H54 (cell line): ENCODE data around the gene SLC19A1.

Experiments
- DNase-seq: peaks from one replicate; pipeline ENCODE4 v3.0.0; 2011; ENCODE audit warnings: low spot score, mixed read lengths; ENCODE audit not compliant: insufficient read length
- FAIRE-seq: peaks from 3 replicates; lab custom pipeline; 2011; peaks lifted over from hg19 to GRCh38; lab: Jason Lieb, UNC
- POLR2A ChIP-seq: IDR thresholded peaks from 2 replicates; pipeline ENCODE4 v1.6.1; 2011; ENCODE audit warnings: low read depth, mild to moderate bottlenecking, low read length

The SLC19A1 gene

GRCh38 chr21:45464309-45464708 lies 77.9 kb downstream of the SLC19A1 start:
- FAIRE-seq = no peak
- no peak for TF ChIP-seq POLR2A
- no peak for DNase-seq

- FAIRE-seq = no peak
- TF ChIP-seq POLR2A = no peak
- no peak for DNase-seq
These were observed 78.4 kb downstream of the SLC19A1 start for GRCh38 chr21:45463871-45464270.

DNA sequence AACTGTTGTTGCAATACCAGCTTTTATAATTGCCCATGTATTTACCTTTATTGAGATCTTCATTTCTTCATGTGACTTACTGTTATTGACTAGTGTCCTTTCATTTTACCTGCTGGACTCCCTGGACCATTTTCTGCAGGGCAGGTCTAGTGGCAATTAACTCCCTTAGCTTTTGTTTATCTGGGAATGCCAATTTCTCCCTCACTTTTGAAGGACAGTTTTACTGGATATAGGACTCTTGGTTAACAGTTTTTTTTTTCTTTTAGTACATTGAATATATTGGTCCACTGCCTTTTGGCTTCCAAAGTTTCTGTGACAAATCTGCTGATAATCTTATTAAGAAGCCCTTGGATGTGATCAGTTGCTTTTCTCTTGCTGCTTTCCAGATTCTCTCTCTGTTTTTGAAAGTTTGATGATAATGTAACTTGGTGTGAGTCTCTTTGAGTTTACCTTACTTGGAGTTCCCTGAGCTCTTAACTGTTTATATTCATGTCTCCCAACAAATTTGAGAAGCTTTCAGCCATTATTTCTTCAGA lies 80.4 kb downstream of the SLC19A1 start:
- FAIRE-seq (no peak), DNase-seq (no peak)
- no peak for TF ChIP-seq POLR2A

- FAIRE-seq = no peak
- no peak for TF ChIP-seq POLR2A
- no peak for DNase-seq
These were observed 80.9 kb downstream of the SLC19A1 start for GRCh38 chr21:45461369-45461750.

GRCh38 chr21:45460611-45461368 lies 81.5 kb downstream of the SLC19A1 start:
- no peak for FAIRE-seq
- TF ChIP-seq POLR2A = no peak
- peak; percentile 72 for DNase-seq

GRCh38 chr21:45460011-45460565 lies 82.2 kb downstream of the SLC19A1 start:
- FAIRE-seq (no peak), DNase-seq (no peak)
- TF ChIP-seq POLR2A = no peak

DNA sequence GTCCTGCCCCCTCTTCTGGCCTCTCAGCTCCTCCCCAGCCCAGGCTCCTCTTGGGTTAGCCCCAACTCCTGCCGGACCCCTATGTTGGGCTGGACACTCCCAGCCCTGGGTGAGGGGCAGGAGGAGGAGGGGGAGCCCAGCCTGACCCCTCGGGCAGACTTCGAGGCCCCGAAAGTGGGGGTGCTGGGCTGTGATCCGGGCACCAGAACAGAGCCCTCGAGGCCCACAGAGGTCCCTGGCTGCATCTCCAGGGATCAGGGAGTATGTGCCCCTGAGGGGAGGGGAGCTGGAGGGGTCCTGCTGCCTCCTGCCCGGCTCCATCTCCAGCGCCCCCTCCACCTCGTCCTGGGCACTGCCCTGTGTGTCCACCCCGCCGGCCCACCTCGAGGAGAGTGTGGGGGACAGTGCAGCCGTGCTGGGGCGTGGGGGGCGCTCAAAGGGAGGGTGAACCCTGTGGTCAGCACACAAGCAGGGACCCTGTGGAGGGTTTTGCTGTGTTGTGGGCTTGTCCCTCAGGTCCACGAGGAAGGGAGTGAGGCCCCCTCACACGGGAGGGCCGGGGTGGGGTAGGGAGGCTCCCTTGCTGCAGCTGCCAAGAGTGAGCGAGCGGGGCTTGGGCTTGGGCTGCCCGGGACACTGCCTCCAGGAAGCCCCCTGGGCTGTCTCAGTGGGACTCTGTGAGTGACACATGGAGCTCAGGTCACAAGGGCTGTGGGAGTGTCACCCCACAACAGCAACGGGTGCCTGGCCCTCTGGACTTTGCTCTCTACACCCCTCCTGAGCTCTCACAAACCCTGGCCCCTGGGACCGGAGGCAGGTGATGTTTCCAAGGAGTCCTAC lies 82.8 kb downstream of the SLC19A1 start:
- no peak for TF ChIP-seq POLR2A
- DNase-seq = no peak
- no peak for FAIRE-seq

DNA sequence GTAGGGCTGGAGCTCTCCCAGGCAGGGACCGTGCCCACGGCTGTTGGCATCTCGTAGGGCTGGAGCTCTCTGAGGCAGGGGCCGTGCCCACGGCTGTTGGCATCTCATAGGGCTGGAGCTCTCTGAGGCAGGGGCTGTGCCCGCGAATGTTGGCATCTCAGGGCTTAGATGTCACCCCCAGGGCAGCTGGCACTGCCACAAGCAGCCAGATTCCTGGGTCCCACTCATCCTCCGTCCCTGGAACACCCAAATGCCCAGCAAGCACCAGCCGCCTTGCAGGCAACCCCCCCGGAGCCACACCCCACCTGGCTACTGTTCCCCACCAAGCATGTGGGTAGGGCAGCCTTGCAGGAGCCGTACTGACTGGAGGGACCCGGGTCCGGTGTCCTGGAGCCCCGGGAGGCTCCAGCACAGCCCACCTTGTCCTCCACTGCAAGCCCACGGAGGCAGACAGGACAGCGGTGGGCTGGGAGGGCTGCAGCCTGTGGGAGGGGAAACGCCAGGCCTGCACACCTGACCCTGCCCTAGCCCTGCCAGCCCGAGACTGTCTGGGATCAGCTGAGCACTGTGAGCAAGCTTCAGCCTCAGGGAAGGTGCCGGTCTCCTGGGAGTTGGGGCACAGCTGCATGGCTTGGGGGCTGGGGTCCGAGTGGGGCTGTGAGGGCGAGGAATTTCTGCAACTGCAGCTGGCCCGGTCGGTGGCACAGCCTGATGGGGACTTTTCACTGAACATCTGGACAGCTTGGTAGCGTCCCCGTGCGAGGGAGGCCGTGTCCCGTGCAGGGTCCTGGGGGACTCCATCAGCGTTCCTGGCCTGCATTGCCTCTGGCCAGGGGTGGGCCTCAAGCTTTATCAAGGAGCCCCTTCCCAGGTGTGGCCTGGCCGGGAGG lies 83.7 kb downstream of the SLC19A1 start:
- TF ChIP-seq POLR2A = 0 out of 2 replicates have a peak, but pooled peaks have one; percentile 3
- FAIRE-seq (no peak), DNase-seq (no peak)

GRCh38 chr21:45457832-45458172 lies 84.4 kb downstream of the SLC19A1 start:
- no peak for DNase-seq
- TF ChIP-seq POLR2A = no peak
- FAIRE-seq = no peak

- no peak for DNase-seq
- no peak for FAIRE-seq
- TF ChIP-seq POLR2A = no peak
These were observed 84.9 kb downstream of the SLC19A1 start for GRCh38 chr21:45457161-45457831.

- FAIRE-seq (no peak), DNase-seq (no peak)
- no peak for TF ChIP-seq POLR2A
These were observed 85.6 kb downstream of the SLC19A1 start for GRCh38 chr21:45456584-45457160.

- no peak for DNase-seq
- TF ChIP-seq POLR2A = no peak
- no peak for FAIRE-seq
These were observed 86.3 kb downstream of the SLC19A1 start for GRCh38 chr21:45455674-45456583.
